HG03575 (cell line): ENCODE results near the gene DDR1.

Experiments
- ATAC-seq: cut with Tn5 transposase; IDR thresholded peaks from one replicate; pipeline ENCODE4 v1.9.1; 2021; ENCODE audit not compliant: unreplicated experiment, insufficient number of reproducible peaks, low FRiP score; ENCODE audit errors: extremely low read depth

Gene DDR1

DNA sequence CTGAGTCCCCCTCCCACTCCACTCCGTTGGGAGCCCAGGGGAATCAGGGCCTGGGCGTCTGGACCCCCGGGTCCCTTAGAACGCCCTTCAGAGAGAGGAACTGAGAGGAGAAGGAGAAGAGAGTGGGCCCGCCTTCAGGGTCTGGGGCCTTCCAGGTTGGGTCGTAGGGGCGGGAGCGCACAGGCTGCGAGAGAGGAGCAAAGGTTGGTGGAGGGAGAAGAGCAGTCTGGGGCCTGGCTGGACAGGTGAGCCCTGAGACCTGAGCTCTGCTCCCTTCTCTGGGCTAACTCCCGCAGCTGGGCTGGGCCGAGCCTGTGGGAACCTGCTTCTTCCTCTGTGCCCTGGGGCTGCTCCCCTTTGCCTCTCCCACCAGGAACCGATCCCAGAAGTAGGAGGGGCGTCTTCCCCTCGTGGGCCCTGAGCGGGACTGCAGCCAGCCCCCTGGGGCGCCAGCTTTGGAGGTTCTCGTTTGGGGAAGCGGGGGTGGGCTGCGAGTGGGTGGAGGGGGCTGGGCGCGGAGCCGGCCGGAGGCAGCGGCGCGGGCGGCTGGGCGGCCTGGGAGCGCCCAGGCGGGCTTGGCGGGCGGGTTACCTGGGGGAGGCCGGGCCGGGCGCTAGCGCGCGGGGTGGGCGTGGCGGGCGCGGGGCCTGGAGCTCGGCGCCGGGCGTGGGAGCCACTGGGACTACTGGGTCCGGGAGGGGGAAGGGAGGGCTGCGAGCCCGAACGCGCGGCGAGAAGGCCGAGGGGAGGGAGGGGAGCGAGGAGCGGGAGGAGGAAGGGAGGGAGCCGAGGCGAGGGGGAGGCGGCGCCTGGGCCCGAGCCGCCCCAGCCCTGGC lies at the start of gene DDR1:
TSS of gene DDR1 (plus strand) at position 835 of the 836 bp plus-strand sequence. CDS start 4,211 bp downstream, outside the sequence.
- no peak for ATAC-seq

DNA sequence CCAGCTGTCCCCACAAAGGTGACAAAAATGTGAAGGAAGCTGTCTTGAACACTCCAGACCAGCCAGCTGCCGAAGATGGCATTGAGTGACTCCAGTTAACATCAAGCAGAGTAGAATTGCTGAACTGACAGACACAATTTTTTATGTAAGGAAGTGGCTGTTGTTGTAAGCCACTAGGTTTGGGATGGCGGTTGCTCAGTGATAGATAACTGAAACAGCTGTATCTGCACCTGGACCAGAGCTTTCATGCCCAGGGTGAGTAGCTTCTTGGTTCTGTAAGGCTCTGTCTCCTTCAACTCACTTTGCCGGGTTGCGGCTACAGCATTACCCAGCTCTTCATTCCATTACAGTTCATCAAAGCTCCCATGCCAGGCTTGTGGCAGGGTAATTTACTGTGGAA lies 49.7 kb upstream of the DDR1 start:
- no peak for ATAC-seq

DNA sequence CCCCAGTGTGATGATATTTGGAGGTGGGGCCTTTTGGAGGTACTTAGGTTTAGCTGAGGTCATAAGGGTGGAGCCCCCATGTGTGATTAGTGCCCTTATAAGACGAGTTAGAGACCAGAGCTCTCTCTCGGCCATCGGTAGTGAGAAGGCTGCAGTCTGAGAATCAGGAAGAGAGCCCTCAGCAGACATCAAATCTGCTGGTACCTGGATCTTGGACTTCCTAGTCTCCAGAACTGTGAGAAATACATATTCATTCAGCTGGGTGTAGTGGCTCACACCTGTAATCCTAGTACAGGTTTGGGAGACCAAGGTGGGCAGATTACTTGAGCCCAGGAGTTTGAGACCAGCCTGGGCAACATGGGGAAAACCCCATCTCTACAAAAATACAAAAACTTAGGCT lies 48.7 kb upstream of the DDR1 start:
- ATAC-seq, result no peak

DNA sequence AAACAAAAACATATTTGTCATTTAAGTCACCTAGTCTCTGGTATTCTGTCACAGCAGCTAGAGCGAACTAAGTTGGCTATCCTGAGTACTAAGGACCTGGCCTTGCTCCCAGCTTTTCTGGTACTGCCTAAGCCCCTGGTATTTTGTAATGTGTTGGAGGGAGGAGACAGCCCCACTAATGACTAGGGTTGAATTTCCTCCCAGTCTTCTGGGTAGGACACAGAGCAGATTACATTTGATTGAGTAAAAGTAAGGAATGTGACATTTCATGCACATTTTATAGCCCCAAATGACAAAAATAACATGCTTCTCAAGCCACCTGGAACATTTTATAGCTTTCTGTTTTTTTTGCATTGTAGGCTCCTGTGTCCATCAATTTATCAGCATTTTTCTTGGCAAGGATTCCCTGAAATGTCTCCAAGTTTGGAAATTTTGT lies 47.9 kb upstream of the DDR1 start:
- no peak for ATAC-seq

DNA sequence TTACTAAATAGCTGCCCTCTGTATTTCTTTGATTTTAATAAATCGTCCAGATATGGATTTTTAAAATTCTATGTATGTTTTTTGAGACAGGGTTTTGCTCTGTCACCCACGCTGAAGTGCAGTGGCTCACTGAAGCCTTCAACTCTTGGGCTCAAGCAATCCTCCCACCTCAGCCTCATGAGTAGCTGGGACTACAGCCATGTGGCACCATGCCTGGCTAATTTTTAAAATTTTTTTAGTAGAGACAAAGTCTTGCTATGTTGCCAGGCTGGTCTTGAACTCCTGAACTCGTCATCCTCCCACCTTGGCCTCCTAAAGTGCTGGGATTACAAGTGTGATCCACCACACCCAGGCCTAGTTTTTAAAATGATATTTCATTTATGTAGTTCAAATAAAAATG lies 47.4 kb upstream of the DDR1 start:
- ATAC-seq, result no peak

DNA sequence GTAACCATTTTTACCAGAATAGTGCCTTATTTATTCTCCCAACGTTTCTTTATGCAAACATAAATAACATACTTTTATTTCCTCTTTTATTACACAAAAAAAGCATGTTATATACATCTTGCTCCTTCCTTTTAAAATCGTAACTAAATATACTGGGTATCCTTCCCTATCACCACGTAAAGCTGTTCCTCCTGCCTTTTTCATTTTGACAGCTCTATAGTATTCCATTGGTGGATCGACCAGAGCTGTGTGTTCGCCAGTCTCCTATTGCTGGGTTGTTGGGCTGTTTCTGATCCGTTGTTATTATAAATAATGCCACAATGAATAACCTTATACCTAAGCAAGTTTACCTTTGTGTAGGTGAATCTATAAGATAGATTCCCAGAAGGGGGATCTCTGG lies 46.9 kb upstream of the DDR1 start:
- ATAC-seq, result no peak

DNA sequence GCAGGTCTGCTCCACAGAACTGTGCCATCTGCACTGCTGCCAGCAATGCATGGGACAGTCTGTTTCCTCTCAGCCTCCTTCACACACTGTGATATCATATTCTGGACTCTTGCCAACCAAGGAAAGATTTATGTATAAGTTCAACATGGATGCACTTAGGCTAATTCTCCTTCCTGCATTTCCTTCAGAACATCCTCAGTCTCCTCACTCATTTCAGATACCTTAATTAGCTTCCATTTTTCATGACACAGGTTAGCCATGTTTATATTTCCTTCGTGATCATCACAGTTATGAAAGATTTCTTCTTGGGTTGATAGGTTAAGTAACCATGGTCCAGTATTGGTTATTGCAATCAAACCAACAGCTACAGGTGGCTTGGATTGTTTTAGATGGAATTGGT lies 46.4 kb upstream of the DDR1 start:
- ATAC-seq, result no peak

DNA sequence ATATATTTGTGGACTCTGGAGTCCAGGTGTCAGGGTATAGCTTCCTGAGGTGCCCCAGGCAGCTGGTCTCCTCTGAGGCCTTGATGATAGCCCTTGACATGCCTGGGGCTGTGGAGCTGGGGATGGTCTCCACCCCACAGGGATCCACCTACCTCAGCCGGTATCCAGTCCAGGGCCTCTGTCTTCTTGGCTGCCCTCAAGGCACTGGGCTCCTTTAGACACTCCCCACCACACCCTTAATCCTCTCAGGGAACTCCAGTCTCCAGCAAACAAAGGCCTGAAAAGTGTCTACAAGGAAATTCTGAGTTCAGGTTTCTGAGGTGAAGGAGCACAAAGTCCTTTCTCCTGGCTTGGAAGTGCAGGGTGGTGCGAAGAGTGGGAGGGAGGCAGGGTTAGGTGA lies 44.6 kb upstream of the DDR1 start:
- no peak for ATAC-seq

DNA sequence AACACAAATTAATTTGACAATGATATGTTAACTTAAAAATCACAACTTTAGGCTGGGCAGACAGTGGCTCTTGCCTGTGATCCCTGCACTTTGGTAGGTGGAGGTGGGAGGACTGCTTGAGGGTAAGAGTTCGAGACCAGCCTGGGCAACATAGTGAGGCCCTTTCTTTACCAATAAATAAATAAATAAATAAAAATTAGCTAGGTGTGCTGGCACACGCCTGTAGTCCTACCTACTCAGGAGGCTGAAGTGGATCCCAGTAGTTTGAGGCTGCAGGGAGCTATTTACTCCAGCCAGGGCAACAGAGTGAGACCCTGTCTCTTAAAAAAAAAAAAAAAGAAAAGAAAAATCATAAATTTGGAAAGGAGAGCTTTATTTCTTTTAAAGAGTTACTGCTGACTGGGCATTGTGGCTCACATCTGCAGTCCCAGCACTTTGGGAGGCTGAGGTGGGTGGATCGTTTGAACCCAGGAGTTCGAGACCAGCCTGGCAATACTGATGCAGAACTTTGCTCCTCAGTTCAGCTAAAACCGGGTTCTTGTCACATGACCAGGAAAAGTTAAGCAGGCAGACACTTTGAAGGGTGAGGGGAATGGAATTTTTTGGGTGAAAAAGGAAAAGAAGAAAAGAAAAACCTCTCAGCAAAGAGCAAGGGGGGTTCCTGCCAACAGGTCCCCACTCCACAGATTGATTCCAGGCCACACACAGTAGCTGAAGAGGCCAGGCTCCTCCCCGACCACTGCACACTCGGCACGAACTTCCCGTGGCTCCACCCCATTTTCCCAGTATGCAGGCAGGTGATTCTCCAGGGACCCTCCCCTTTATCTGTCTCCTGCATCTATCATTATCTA lies 44.0 kb upstream of the DDR1 start:
- ATAC-seq, result no peak

DNA sequence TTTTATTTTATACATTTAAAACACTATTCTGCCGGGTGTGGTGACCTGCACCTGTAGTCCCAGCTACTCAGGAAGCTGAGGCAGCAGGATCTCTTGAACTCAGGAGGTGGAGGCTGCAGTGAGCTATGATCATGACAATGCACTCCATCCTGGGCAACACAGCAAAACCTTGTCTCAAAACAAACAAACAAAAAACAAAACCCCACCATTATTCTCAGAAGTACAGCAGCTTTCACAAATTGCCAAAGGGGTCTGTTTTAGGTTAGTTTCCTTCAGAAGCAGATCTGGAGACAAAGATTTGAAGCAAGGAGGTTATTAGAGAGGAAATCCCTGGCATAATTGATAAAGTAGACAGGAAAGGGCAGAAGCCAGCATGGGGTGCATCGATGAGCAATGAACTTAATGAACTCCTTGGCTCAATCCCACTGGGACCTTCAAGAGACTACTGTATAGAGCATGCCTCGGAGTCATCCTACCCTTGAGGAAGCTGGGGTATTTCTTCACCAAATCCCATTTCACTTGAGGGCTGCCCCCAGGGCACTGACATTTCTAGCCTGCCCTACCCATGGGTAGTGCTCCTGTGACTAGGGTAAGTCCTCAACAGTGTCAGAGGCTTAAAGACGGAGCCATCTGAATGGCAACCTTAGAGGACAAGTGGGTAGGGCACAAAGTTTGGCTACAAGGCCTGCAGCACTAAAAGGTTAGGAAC lies 43.2 kb upstream of the DDR1 start:
- ATAC-seq, result no peak

DNA sequence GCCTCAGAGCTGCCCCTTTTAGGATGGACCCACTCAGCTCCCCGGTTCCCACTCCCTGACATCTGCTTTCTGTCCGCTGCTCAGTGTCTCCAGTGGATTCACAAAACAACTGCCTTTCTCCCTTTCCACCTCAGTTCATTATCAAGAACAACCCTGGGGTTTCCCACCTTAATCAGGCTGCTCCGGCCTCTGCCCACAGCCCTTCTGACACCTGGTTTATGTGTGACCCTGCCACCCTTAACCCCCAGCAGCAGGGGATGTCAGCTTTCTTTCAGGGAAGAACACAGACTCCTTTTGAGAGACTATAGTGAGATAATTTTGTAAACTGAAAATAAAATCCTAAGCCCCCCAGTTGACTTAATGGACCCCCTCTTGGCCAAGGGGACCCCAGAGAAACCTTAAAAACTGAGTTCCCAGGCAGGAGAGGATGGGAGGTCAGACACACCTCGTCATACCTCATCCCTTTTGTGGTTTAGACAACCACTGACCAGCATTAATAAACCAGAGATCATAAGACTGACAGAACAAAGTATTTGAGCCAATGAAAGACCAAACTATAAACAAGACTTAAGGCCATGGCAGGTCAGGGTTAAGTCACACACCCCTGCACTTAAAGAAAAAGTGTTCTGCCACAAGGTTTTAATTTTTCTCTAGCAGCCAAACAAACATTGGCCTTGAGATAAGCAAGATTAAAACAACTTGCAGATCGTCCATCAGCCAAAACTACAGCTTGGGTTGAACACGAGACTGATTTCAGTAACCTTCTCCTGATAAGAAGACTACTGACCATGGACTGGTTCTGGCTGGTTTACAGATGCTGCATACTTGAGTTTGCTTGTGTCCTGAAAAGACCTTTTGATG lies 42.4 kb upstream of the DDR1 start:
- ATAC-seq, result no peak

DNA sequence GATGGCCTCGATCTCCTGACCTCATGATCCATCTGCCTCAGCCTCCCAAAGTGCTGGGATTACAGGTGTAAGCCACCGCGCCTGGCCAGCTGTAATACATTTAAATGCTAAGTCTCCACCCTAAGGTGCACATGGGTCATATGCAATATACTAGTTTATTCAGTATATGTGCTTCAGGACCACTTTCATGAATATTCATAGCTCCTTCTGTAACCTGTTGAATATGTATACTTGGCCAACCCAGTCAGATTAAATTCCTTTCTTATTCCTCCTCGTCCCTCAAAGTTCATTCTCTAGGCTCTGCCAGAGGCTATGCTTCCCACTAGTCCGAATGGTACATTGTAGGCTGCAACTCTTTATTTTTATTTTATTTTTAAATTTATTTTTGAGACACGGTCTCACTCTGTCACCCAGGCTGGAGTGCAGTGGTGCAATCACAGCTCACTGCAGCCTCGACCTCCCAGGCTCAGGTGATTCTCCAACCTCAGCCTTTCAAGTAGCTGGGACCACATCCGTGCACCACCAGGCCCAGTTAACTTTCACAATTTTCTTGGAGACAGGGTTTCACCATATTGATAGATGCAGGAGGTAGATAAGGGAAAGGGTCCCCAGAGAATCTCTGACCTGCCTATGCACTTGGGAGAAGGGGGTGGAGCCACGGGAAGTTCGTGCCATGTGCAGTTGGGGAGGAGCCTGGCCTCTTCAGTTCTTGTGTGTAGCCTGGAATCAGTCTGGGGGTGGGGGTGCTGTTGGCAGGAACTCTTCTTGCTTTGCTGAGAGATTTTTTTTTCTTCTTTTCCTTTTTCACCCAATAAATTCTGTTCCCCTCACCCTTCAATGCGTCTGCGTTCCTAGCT lies 41.3 kb upstream of the DDR1 start:
- ATAC-seq, result no peak

DNA sequence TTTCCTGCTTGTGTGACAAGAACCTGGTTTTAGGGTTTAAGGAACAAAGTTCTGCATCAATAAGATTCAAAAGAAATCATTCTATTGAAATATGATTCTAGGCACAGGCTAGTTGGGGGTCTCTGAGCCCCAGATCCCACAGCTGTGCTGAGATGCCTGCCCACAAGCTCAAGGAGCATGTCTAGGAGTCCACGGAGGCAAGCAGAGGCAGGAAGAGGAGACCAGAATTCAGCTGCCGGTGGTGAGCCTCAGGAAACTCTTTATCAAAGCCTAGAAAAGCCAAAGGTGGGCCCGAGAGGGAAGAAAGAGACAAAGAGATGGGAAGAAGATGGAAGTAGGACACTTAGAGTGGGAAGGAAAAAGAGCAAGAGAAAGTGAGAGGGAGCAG lies 40.7 kb upstream of the DDR1 start:
- ATAC-seq, result no peak

DNA sequence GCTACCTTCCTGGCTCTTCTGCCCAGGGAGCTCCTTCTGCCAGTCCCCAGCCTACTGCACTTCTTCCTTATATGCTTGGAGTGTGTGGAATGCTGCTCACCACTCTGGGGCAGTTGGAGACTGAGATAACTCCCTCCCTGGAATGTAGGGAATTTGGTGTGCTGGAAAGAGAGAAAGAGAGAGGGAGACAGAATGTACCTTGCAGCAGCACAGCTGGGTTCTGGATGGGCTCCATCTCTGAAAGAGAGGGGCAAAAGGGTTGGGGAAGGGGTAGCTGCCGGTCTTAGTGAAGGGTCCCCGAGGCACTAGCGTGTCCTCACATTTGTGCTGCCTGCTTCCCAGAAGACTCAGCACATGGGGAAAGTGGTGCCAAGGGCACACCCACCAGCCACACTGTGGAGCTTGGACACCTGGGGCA lies 40.2 kb upstream of the DDR1 start:
- ATAC-seq, result no peak

DNA sequence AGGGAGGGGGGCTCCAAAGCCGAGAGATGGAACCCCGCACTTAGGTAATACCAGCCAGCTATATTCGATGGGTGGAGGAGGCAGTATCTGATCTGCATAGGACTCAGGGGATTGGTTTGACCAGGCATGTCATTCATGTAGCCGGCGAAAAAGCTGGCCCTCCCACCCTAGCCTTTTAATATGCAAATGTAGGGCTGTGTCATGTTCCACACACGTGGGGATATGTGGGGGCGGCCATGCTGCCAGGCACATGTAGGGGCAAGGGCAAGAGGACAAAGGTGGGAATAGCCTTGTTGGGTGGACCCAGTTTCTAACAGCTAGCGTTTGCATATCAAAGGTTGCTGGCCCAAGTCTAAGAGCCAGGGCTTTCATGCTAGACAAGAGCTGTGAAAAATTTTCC lies 39.1 kb upstream of the DDR1 start:
- ATAC-seq, result no peak

DNA sequence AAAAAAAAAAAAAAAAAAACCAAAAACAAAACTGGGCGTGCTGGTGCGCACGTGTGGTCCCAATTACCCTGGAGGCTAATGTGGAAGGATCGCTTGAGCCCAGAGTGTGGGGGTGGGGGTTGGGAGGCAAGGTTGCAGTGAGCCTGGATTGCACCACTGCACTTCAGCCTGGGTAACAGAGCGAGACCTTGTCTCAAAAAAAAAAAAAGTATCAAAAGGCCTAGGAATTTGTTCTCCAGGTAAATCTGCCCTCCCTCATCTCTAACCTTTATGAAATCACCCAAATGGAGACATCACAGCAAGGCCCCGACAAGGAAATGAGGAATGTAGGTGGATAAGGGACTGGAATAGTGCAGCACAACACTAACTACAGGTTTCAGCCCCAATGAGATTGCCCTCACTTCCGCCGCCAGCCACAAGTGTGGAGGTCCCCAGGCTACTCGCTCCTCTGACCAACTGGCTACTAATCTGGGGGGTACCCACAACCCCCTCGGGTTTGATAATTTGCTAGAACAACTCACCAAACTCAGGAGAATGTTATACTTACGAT lies 36.8 kb upstream of the DDR1 start:
- ATAC-seq, result no peak

DNA sequence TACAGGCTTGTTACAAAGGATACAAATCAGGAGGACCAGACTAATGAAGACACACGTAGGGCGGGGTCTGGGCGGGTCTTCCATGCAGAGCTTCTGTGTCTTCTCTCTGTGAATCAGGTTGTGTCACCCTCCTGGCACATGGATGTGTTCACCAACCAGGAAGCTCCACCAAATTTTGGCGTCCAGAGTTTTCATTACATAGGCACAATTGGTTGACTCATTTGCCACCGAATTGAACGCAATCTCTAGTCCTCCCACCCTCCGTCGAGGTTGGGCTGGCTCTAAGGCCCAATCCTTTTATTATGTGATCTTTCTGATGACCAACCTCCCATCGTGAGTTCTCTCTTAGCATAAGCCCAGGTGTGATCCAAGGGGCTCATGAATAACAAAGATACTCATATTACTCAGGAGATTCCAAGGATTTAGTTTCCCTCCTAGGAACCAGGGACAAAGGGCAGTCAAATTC lies 36.3 kb upstream of the DDR1 start:
- no peak for ATAC-seq
